HFF-Myc (cell line): ENCODE data around the gene P3H4.
A peak's percentile ranks its signal among the peaks of the same experiment; 100 is the strongest.

Experiments
- DNase-seq: peaks from one replicate; pipeline ENCODE4 v3.0.0-alpha.2; 2011; ENCODE audit warnings: low read depth; ENCODE audit errors: extremely low read depth
- H3K4me3 ChIP-seq: replicated peaks from 2 replicates; pipeline ENCODE4 v1.5.1; 2011; ENCODE audit warnings: low read depth, mild to moderate bottlenecking, control low read depth, low read length
- TF ChIP-seq, protein P1 (sequence below): IDR thresholded peaks from 2 replicates; pipeline ENCODE4 v1.5.1; 2012; ENCODE audit warnings: mild to moderate bottlenecking, low read depth, low read length, control low read depth; ENCODE audit errors: missing control alignments

The P3H4 gene

DNA sequence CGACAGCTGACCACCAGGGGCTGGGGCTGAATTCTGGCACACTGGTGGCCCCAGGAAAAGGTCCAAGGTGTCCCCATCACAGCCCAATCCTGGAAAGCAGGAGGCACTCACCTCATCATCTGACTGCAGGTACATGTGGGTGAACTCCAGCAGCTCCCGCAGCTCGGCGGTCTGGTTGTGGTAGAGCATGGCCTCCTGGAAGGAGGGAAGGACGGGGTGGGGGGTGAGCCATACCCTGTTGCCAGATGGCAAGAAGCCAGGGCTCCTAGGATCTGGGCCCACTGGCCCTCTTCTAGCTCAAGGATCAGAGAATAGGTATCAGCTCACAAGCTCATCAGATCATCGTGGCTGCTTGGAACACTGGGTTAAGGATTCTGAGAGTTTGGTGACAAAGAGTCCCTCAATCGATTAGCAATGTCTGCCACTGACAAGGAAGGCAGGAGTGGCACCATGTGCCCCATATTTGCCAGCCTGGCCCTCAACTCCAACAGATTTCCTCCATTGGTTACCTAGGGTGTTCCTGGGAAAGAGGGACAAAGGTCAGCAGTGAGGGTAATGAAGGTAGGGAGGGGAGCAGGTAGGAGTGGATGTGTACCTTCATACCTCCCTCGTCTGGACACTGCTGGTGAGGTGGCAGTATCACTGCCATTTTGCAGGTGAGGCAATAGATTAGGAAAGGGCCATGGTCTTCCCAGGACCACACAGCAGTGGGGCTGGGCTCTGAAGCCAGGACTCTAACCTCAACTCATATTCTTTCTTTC lies 4.9 kb downstream of the P3H4 start:
- DNase-seq: no peak
- no peak overlapping the region for H3K4me3 ChIP-seq
- TF ChIP-seq, protein P1, sequence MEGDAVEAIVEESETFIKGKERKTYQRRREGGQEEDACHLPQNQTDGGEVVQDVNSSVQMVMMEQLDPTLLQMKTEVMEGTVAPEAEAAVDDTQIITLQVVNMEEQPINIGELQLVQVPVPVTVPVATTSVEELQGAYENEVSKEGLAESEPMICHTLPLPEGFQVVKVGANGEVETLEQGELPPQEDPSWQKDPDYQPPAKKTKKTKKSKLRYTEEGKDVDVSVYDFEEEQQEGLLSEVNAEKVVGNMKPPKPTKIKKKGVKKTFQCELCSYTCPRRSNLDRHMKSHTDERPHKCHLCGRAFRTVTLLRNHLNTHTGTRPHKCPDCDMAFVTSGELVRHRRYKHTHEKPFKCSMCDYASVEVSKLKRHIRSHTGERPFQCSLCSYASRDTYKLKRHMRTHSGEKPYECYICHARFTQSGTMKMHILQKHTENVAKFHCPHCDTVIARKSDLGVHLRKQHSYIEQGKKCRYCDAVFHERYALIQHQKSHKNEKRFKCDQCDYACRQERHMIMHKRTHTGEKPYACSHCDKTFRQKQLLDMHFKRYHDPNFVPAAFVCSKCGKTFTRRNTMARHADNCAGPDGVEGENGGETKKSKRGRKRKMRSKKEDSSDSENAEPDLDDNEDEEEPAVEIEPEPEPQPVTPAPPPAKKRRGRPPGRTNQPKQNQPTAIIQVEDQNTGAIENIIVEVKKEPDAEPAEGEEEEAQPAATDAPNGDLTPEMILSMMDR: no peak

DNA sequence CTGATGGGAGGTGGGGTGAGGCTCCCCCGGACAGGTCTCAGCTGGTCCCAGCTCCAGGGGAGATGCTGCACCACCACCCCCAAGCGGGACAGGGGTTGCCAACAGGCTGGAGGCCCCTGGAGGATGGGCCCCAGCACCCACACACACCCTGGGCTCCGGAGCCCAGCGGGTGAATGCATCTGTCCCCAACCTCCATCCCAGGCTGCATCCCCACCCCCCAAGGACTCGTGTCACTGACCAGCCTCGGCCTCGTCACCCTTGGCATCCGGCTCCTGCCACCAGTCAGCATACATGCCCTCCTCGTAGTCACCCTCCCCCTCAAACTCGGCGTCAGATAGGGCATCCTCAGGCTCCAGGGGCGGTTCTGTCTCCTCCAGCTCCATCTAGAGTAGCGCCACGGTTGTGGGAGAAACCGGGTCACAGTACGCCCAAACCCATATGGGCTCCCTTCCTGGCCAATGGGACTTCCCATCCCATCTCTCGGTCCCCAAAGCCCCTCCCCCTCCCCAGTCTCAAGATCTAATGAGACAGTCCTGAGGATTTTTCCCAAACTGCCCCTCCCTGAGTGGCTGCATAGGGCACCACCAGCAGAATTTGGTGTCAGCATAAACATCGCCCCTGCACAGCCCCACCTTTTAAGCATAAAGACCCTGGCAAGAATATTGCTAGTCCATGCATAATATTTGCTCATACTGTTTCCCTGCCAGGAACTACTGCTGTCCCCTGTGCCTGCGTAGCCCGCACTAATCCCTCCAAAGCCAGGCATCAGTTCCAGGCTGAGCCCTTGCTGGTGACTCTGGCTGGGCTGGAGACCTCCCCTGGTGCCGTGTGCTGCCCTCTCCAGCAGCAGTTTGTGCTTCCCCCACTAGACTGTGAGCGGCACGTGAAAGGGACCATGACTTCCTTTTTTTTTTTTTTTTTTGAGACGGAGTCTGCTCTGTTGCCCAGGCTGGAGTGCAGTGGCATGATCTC lies 8.4 kb downstream of the P3H4 start:
- DNase-seq: no peak
- TF ChIP-seq, protein P1: no peak
- no peak overlapping the region for H3K4me3 ChIP-seq

DNA sequence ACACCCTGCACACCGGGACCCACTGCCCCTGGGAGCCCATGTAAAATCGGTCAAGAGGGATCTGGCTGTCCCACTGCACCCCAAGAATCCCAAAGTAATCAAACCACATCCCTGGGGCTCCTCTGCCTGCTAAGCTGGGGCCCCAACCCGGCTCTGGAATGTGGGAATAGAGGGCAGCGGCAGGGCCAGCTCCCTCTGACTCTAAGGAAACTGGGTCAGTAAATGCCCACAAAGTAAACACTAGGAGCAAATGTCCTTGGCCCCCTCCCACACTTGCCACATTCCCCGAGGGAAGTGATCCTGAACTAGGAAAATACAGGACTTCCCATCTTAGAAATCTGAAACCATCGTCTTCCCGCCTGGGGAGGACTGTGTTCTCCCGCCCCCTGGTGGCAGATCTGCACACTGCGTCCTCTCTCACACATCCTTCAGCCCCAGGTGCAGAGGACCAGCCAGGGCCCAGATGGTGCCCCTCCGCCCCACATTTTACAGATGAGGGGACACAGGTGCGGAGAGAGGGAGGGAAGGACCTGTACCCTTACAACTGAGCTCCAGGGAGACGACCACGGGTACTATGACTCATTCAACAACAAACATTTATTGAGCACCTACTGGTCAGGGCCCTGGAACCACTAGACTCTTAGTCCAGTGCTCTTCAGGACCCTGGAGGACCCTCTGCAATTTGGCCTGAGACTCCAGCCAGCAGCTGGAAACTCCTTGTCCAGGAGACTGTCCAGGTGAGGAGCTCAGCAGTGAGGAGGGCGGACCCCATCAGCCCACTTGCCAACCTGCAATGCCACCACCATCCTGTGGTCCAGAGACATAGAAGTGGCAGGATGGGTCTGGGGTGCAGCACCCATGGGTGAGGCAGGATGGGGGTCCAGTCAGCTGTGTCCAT lies 10.1 kb downstream of the P3H4 start:
- H3K4me3 ChIP-seq: no peak overlapping the region
- TF ChIP-seq, protein P1: peak; percentile 99
- no peak for DNase-seq

GRCh38 chr17:41800601-41801373 lies 11.0 kb downstream of the P3H4 start:
- no peak for DNase-seq
- H3K4me3 ChIP-seq: no peak overlapping the region
- TF ChIP-seq, protein P1: no peak

DNA sequence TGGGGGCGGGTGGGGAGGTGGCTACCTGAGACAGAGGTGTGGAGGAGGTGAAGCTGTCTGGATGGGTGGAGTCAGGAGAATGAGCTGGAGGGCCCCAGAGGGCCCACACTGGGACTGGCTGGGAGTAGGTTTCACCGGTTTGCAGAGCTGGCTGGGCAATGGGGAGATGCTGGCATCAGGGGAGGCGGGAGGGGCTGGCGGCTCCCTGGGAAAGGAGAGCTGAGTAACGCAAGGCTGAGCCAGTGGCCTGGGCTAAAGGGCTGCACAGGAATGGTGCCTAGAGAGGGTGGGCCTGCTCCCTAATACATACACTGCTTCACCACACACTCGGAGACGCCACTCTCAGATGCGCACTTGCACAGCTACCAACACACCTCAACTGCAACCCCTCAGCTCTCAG lies 12.4 kb downstream of the P3H4 start:
- TF ChIP-seq, protein P1: no peak
- DNase-seq: no peak
- H3K4me3 ChIP-seq: no peak overlapping the region
